A549 treated with RU486 at 1 μM for 4 hours (cell line): ENCODE data around the gene PACRGL. TPM values are rescaled to one million over a fixed set of nuclear protein-coding genes. Genes with fewer than 3 reads are reported as not detected.

ENCODE experiments used
- total RNA-seq: library from RNA; stranded (reverse); fragments of 200-300 nt; extraction: Qiagen RNA extraction; gene quantifications from 5 replicates; pipeline ENCODE4 v1.2.3, GENCODE V29; 2022; ENCODE audit warnings: low read depth

The PACRGL gene
- 11.3 to 16.2 TPM (median 13.2 TPM) in 5 replicates for total RNA-seq

DNA sequence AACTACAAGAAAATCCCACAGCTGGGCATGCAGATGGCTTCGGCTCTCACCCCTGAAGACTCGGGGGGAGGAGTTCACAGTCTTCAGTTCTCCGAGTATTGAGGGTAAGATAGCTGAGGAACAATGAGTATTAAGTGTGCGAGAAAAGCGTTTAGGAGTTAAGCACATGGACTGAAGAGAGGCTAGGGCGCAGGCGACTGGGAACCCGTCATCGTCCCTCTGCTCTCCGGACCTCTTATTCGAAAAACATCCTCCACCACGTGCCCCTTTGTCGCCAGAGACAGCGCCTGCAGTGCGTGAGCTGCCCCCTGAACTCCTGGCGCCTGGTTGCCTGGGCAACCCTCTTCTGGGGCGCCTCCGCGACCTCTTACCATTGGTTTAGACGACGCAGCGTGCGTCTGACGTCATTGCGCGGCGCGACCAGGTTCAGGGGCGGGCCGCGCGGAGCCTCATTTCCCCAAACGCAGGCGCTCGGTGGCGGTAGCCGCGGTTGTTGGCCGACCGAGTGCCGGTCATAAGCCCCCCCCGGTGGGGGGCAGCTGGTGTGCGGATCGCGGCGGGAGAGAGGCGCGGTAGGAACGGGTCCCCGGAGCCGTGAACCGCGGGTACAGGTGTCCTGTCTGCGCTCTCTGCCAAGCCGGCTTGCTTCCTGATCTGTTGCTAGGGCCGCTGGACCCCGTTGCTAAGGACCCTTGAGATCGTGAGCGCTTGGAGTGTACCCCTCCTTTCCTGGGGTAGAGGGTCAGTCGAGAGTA, at the start of gene PACRGL:
PACRGL (plus strand) TSS at position 452 of the 755 bp plus-strand sequence. CDS start 4,024 bp downstream, outside the sequence.

